Measurements from ENCODE around the gene USO1. TPM values are rescaled to one million over a fixed set of nuclear protein-coding genes. Genes with fewer than 3 reads are reported as not detected.
"Not testable (repeated sequence)": the region's sequence is repeated elsewhere in the genome, so short reads cannot be mapped to it uniquely, and the experiment has no call there.

USO1 gene
- total RNA-seq, 1 donor from 2014 or later = 48.5 TPM

GRCh38 chr4:75714704-75715103 lies 9.7 kb upstream of the USO1 start:
- no peak overlapping the region for H3K4me3 Mint-ChIP-seq (ENCODE audit: unreplicated experiment)
- DNase-seq (ENCODE audit: low spot score) = no peak
- peaks cover 1% of the 10 kb centered on the region for H3K27me3 Mint-ChIP-seq (ENCODE audit: unreplicated experiment)
- no peak overlapping the region for H3K27ac Mint-ChIP-seq (ENCODE audit: unreplicated experiment)
- TF ChIP-seq CTCF (IDR thresholded peaks at IDR 0.05; ENCODE audit: unreplicated experiment) = no peak
- no peaks in the 10 kb centered on the region for H3K9me3 Mint-ChIP-seq (ENCODE audit: unreplicated experiment)
- no peaks in the 10 kb centered on the region for H3K36me3 Mint-ChIP-seq (ENCODE audit: low read depth, unreplicated experiment)
- no peaks in the 10 kb centered on the region for H3K4me1 Mint-ChIP-seq (ENCODE audit: unreplicated experiment)

GRCh38 chr4:75715105-75715799 lies 9.1 kb upstream of the USO1 start:
- no peaks in the 10 kb centered on the region for H3K36me3 Mint-ChIP-seq (ENCODE audit: low read depth, unreplicated experiment)
- TF ChIP-seq CTCF (IDR thresholded peaks at IDR 0.05; ENCODE audit: unreplicated experiment) = no peak
- H3K4me3 Mint-ChIP-seq (ENCODE audit: unreplicated experiment) = no peak overlapping the region
- H3K27ac Mint-ChIP-seq (ENCODE audit: unreplicated experiment) = no peak overlapping the region
- H3K4me1 Mint-ChIP-seq (ENCODE audit: unreplicated experiment) = no peaks in the 10 kb centered on the region
- DNase-seq (ENCODE audit: low spot score) = no peak
- H3K9me3 Mint-ChIP-seq (ENCODE audit: unreplicated experiment) = no peaks in the 10 kb centered on the region
- peaks cover 1% of the 10 kb centered on the region for H3K27me3 Mint-ChIP-seq (ENCODE audit: unreplicated experiment)

GRCh38 chr4:75716054-75716453 lies 8.3 kb upstream of the USO1 start:
- H3K9me3 Mint-ChIP-seq (ENCODE audit: unreplicated experiment); H3K27me3 Mint-ChIP-seq (ENCODE audit: unreplicated experiment); H3K4me1 Mint-ChIP-seq (ENCODE audit: unreplicated experiment); DNase-seq (ENCODE audit: low spot score); H3K27ac Mint-ChIP-seq (ENCODE audit: unreplicated experiment); H3K4me3 Mint-ChIP-seq (ENCODE audit: unreplicated experiment); H3K36me3 Mint-ChIP-seq (ENCODE audit: low read depth, unreplicated experiment): not testable (repeated sequence)

- Mint-ChIP-seq H3K9me3 (ENCODE audit: unreplicated experiment) (no peaks in the 10 kb centered on the region), H3K36me3 (ENCODE audit: low read depth, unreplicated experiment) (no peaks in the 10 kb centered on the region), H3K4me1 (ENCODE audit: unreplicated experiment) (no peaks in the 10 kb centered on the region), H3K27me3 (ENCODE audit: unreplicated experiment) (peaks cover 3% of the 10 kb centered on the region), H3K27ac (ENCODE audit: unreplicated experiment) (no peak overlapping the region), H3K4me3 (ENCODE audit: unreplicated experiment) (no peak overlapping the region)
- TF ChIP-seq CTCF (IDR thresholded peaks at IDR 0.05; ENCODE audit: unreplicated experiment) = no peak
- DNase-seq (ENCODE audit: low spot score) = no peak
Measured at GRCh38 chr4:75717408-75717807, 7.0 kb upstream of the USO1 start.

- DNase-seq (ENCODE audit: low spot score) = no peak
- TF ChIP-seq CTCF (IDR thresholded peaks at IDR 0.05; ENCODE audit: unreplicated experiment) = no peak
- H3K9me3 Mint-ChIP-seq (ENCODE audit: unreplicated experiment) = no peaks in the 10 kb centered on the region
- no peak overlapping the region for H3K4me3 Mint-ChIP-seq (ENCODE audit: unreplicated experiment)
- peaks cover 7% of the 10 kb centered on the region for H3K4me1 Mint-ChIP-seq (ENCODE audit: unreplicated experiment)
- H3K27me3 Mint-ChIP-seq (ENCODE audit: unreplicated experiment) = peaks cover 2% of the 10 kb centered on the region
- H3K36me3 Mint-ChIP-seq (ENCODE audit: low read depth, unreplicated experiment) = no peaks in the 10 kb centered on the region
- H3K27ac Mint-ChIP-seq (ENCODE audit: unreplicated experiment) = no peak overlapping the region
Measured at GRCh38 chr4:75718529-75718928, 5.8 kb upstream of the USO1 start.

Measured in endothelial cell (in vitro differentiated cells).